OCI-LY7 (cell line): ENCODE results near the gene HTT. TPM values are rescaled to one million over a fixed set of nuclear protein-coding genes. Genes with fewer than 3 reads are reported as not detected.

Experiments
- BruUV-seq: library from RNA; stranded (reverse); fragments of 400-500 nt; replicated peaks from 2 replicates; lab custom pipeline; 2021; lab: Mats Ljungman, UMichigan
- CTCF ChIA-PET: fragments of 300-600 bp; sonication (Branson Sonifier 250); formaldehyde crosslinking; loops from one replicate; lab custom pipeline; 2022; ENCODE audit warnings: antibody characterized with exemption; ENCODE audit not compliant: unreplicated experiment; lab: Charles Lee
- POLR2A ChIA-PET: fragments of 300-600 bp; sonication (Branson Sonifier 250); formaldehyde crosslinking; loops from one replicate; lab custom pipeline; 2022; ENCODE audit warnings: antibody characterized with exemption; lab: Charles Lee
- DNase-seq: peaks from one replicate; pipeline ENCODE4 v3.0.0-alpha.2; 2015; ENCODE audit warnings: low spot score
- H2AFZ ChIP-seq: fragments of 200-600 bp; sonication (generic), shearing (Covaris generic); 2 replicates; pipeline ENCODE4 v1.6.1; 2014; ENCODE audit warnings: mild to moderate bottlenecking, antibody characterized with exemption, low read length, moderate library complexity
- H3K27ac ChIP-seq: fragments of 200-600 bp; sonication (generic); 2 replicates; pipeline ENCODE4 v1.5.1; 2014; ENCODE audit warnings: mixed run types, low read depth, mild to moderate bottlenecking, moderate library complexity, low read length, inconsistent platforms; ENCODE audit not compliant: poor library complexity, severe bottlenecking
- H3K36me3 ChIP-seq: fragments of 200-600 bp; sonication (generic); 2 replicates; pipeline ENCODE4 v1.6.1; 2014; ENCODE audit warnings: mild to moderate bottlenecking, antibody characterized with exemption, low read length, moderate library complexity, mixed read lengths; ENCODE audit not compliant: insufficient read depth
- H3K4me1 ChIP-seq: fragments of 200-600 bp; sonication (generic); 2 replicates; pipeline ENCODE4 v1.5.1; 2014; ENCODE audit warnings: mild to moderate bottlenecking, low read length; ENCODE audit not compliant: insufficient read depth, poor library complexity, severe bottlenecking
- H3K4me2 ChIP-seq: fragments of 200-600 bp; sonication (generic); 2 replicates; pipeline ENCODE4 v1.6.1; 2014; ENCODE audit warnings: mild to moderate bottlenecking, low read length
- H3K4me3 ChIP-seq: fragments of 200-600 bp; sonication (generic); 2 replicates; pipeline ENCODE4 v1.5.1; 2014; ENCODE audit warnings: mild to moderate bottlenecking, low read depth, low read length; ENCODE audit not compliant: poor library complexity, severe bottlenecking
- H3K79me2 ChIP-seq: fragments of 200-600 bp; sonication (generic); 2 replicates; pipeline ENCODE4 v1.6.1; 2016; ENCODE audit warnings: low read depth, mild to moderate bottlenecking, low read length, moderate library complexity, mixed read lengths; ENCODE audit not compliant: insufficient read depth
- H3K9me2 ChIP-seq: fragments of 200-600 bp; sonication (generic); 2 replicates; pipeline ENCODE4 v1.6.1; 2016; ENCODE audit warnings: mild to moderate bottlenecking, low read length, mixed read lengths; ENCODE audit not compliant: insufficient read depth
- H3K9me3 ChIP-seq: fragments of 200-600 bp; sonication (generic); 2 replicates; pipeline ENCODE4 v1.6.1; 2014; ENCODE audit warnings: mild to moderate bottlenecking, mixed run types, low read length, mixed read lengths
- H4K20me1 ChIP-seq: fragments of 200-600 bp; sonication (generic); 2 replicates; pipeline ENCODE4 v1.6.1; 2014; ENCODE audit warnings: mild to moderate bottlenecking, antibody characterized with exemption, low read length, moderate library complexity, mixed read lengths; ENCODE audit not compliant: insufficient read depth
- EZH2phosphoT487 ChIP-seq: fragments of 200-600 bp; sonication (generic); IDR thresholded peaks from 2 replicates; pipeline ENCODE4 v1.6.1; 2018; ENCODE audit warnings: low read depth, borderline replicate concordance, mild to moderate bottlenecking, mixed run types, antibody characterized with exemption, low read length, moderate library complexity, mixed read lengths
- intact Hi-C: fragments of 100-400 bp; cut with micrococcal nuclease; formaldehyde crosslinking; loops from one replicate; pipeline ENCODE4 v1.10.0; 2022; ENCODE audit not compliant: unreplicated experiment
- total RNA-seq, 2 experiments: library from RNA; depleted of rRNA in 1 of 2; stranded (reverse); fragments of >200 nt in 1 of 2; shearing (Covaris generic) in 1 of 2; gene quantifications; 2 replicates each; pipeline ENCODE4 v1.2.3, GENCODE V29; 2014 to 2022
- TF ChIP-seq, protein P1 (sequence below): fragments of 200-600 bp; sonication (generic); conservative IDR thresholded peaks from 2 replicates; pipeline ENCODE4 v1.5.1; 2014; ENCODE audit warnings: mild to moderate bottlenecking, antibody characterized with exemption, low read length, moderate library complexity, mixed read lengths

The HTT gene
- total RNA-seq, 2 experiments from 2014 or later: 36.4 to 91.3 TPM

DNA sequence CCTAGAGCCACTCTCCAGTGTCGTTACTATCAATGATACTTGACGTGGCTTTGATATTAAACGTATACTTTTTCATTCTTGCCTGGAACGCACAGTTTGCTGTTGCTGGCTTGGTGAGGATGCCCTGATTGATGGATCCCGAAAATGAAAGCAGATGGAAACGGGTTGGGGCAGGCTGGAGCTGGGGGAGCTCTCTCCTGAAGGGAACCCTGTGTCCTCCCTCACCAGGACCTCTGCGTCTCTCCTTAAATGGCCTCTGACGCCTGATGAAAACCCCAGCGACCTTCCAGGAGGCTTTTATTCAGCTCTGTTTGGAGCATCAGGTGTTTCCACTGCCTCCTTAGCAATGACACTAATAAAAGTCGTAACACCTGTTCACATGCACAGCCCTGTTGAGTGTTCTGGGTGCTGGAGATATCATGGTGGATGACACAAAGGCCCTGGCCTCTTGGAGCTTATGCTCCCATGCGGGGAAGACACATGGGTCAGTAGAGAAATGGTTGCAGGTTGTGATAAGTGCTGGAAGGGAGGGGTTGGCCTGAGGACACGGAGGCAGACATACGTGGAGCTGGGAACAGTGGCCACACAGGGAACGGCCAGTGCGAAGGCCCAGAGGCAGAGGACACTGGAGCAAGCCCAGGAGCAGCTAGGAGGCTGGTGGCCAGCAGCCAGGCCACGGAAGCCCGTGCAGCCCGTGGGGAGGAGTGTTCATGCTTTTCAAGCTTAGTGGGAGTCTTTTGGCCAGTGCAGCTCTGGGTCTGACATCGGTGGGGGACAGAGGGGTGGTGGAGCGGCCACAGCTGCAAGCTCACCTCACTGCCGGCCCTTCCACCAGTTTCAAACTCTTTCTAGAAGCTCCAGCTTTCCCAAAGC is 182.0 kb downstream of the HTT start:
- H2AFZ ChIP-seq: no peak overlapping the region
- DNase-seq: no peak
- intact Hi-C loops: no loop called here
- H3K4me2 ChIP-seq: no peak overlapping the region
- no peaks in the 10 kb centered on the region for H3K4me1 ChIP-seq
- no peak overlapping the region for H3K27ac ChIP-seq
- H3K9me3 ChIP-seq: no peaks in the 10 kb centered on the region
- H3K36me3 ChIP-seq: no peaks in the 10 kb centered on the region
- BruUV-seq: no TSS peak
- H3K79me2 ChIP-seq: no peaks in the 10 kb centered on the region
- ChIA-PET POLR2A (interaction anchor here (1.0 kb wide), 1 partner anchor 62 kb away, joined by 3 read pairs; no protein-coding TSS in a partner anchor), CTCF (interaction anchor here (0.5 kb wide), 1 partner anchor 508 kb away, joined by 3 read pairs; no protein-coding TSS in a partner anchor)
- no peaks in the 10 kb centered on the region for H4K20me1 ChIP-seq
- H3K9me2 ChIP-seq: no peaks in the 10 kb centered on the region
- no peak for TF ChIP-seq EZH2phosphoT487
- TF ChIP-seq, protein P1, sequence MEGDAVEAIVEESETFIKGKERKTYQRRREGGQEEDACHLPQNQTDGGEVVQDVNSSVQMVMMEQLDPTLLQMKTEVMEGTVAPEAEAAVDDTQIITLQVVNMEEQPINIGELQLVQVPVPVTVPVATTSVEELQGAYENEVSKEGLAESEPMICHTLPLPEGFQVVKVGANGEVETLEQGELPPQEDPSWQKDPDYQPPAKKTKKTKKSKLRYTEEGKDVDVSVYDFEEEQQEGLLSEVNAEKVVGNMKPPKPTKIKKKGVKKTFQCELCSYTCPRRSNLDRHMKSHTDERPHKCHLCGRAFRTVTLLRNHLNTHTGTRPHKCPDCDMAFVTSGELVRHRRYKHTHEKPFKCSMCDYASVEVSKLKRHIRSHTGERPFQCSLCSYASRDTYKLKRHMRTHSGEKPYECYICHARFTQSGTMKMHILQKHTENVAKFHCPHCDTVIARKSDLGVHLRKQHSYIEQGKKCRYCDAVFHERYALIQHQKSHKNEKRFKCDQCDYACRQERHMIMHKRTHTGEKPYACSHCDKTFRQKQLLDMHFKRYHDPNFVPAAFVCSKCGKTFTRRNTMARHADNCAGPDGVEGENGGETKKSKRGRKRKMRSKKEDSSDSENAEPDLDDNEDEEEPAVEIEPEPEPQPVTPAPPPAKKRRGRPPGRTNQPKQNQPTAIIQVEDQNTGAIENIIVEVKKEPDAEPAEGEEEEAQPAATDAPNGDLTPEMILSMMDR: no peak
- no peak overlapping the region for H3K4me3 ChIP-seq

DNA sequence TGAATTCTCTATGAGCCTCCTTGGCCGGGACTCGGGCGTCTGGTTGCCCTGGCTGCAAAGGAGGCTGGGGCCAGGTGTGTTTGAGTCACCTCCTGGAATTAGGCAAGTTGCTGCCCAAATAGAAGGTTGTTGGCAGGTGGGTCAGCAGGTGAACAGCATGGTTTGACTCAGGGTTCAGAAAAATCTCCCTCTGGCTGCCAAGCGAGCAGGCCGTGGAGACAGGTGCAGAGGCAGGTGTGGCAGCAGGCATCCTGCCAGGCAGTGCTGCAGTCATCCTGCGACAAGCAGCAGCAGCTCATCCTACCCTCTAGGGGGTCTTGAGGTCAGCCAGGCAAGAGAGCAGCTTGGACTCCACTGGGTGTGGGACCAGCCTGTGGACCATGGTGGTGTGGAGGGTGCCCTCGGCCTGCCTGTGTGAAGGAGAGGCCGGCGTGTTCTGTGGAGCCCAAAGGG is 182.6 kb downstream of the HTT start:
- intact Hi-C loops: no loop called here
- Histone ChIP-seq H2AFZ (no peak overlapping the region), H3K4me2 (no peak overlapping the region), H4K20me1 (no peaks in the 10 kb centered on the region), H3K79me2 (no peaks in the 10 kb centered on the region), H3K4me1 (no peaks in the 10 kb centered on the region), H3K27ac (no peak overlapping the region), H3K36me3 (no peaks in the 10 kb centered on the region), H3K4me3 (no peak overlapping the region), H3K9me3 (no peaks in the 10 kb centered on the region), H3K9me2 (no peaks in the 10 kb centered on the region)
- CTCF ChIA-PET: interaction anchor here (0.5 kb wide), 1 partner anchor 508 kb away, joined by 3 read pairs; no protein-coding TSS in a partner anchor
- BruUV-seq: no TSS peak
- POLR2A ChIA-PET: interaction anchor here (0.6 to 1.0 kb wide), 2 partner anchors 20 to 61 kb away, joined by 3 read pairs; no protein-coding TSS in a partner anchor
- TF ChIP-seq EZH2phosphoT487: no peak
- TF ChIP-seq, protein P1: no peak
- no peak for DNase-seq
